SK-N-MC (cell line): ENCODE data around the gene RNASE1.

Source experiments
- EZH2 ChIP-seq: fragments of 200-600 bp; sonication (generic); IDR thresholded peaks from one replicate; pipeline ENCODE4 v1.6.1; 2017; ENCODE audit warnings: antibody characterized with exemption
- FOXP2 ChIP-seq: optimal IDR thresholded peaks from 2 replicates; pipeline ENCODE3; 2011; ENCODE audit warnings: mild to moderate bottlenecking, moderate library complexity; ENCODE audit not compliant: insufficient read depth; ENCODE audit errors: extremely low read length, control extremely low read depth
- POLR2AphosphoS5 ChIP-seq: IDR thresholded peaks from 2 replicates; pipeline ENCODE4 v1.6.1; 2012; ENCODE audit warnings: mild to moderate bottlenecking, low read depth, low read length, borderline replicate concordance

GRCh38 chr14:20830831-20831230, 28.2 kb upstream of the RNASE1 start:
- TF ChIP-seq EZH2: no peak
- no peak for TF ChIP-seq FOXP2
- TF ChIP-seq POLR2AphosphoS5: no peak
